Stimulated activated CD8-positive, alpha-beta memory T cell treated with anti-CD3 and anti-CD28 coated beads, Interleukin-15, amount 100 ng/mL, for 1 hour (primary cell): ENCODE results near the gene LRP1B.

ENCODE experiments used
- DNase-seq: peaks from one replicate; pipeline ENCODE4 v3.0.0-alpha.2; 2020; ENCODE audit warnings: low read depth

The LRP1B gene

GRCh38 chr2:141579071-141579470 lies 551.7 kb downstream of the LRP1B start:
- DNase-seq, result no peak

GRCh38 chr2:141570474-141571131 lies 560.2 kb downstream of the LRP1B start:
- DNase-seq, result no peak

DNA sequence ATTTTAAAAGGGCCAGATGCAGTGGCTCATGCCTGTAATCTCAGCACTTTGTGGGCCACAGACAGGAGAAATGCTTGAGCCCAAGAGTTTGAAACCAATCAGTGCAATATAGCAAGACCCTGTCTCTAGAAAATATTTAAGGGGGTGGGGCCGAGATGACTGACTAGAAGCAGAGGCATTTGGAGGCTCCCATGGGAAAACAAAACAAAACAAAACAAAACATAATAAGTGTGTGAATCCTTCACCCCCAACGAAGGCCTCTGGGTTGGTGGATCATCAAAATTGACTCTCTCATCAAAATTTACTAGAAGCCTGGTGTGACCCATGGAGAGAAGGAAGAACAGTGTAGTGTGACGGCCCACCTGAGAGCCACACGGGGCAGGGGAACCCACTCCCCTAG lies 560.9 kb downstream of the LRP1B start:
- no peak for DNase-seq

DNA sequence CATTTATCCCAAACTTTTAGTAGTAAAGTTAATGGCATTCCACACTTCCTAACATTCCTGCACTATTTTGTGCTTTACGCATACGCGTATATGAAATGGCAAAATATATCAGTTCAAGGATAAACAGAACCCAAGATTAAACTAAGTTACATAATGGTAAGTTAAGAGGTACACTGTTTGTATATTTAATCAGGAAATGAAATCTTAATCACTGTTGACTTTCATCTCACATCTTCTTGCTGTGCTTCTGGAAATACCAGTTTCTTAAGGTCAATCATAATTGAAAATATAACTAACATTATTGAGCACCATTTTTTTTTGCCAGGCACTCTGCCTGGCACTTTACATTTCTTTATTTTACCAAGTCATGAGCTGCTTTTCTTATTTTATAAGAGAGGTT lies 565.2 kb downstream of the LRP1B start:
- DNase-seq, result no peak

DNA sequence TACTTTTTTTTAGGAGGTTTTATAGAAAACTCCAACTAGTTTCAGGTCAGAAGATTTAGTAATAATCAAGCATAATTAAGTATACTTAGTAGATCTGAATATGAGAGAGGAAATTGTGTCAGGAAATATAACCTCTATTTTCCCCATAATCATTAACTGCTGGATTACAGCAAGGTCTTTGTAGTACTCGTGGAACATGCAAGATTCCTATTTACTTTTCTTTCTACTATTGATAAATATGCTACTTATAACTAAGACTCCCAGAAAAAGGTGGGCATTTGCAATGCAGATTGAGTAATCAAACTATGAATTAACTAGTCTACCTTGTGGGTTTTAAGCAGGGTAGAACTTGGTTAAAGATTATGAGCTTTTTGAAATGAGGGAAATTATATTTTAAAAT lies 570.1 kb downstream of the LRP1B start:
- no peak for DNase-seq

DNA sequence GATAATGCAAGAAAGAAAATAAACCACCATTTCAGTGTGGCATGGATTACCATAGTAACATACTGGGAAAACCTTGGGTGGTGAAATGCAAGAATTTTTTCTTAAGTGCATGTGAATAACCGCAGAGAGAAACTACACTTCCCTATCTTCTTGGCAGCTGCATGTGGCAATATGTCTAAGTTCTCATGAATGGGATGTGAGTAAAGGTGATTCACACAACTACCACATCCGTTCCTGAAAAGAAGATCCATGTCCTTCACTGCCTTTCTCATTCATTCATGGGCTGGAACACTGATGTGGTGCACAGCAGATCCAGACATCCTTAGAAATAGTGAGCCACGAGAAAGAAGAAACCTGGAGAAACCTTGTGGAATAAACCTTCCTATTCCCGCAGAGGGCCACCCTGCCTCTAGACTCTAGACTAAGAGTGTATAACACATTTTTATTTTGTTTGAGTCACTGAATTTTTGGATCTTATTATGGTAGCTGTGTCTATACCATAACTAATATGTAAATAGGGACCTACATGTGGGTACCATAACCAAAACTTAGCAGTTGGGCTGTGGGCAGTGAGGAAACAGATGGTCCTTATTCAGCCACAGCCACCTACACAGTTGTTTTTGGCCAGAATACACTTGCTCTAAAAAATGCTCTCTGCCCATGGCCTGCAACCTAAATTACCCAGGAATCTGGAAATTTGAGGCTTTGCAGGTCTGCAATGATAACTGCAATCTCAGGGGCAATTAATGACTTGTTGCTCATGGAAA lies 573.3 kb downstream of the LRP1B start:
- DNase-seq, result no peak

- DNase-seq, result no peak
These were observed 574.8 kb downstream of the LRP1B start for GRCh38 chr2:141555876-141556470.

DNA sequence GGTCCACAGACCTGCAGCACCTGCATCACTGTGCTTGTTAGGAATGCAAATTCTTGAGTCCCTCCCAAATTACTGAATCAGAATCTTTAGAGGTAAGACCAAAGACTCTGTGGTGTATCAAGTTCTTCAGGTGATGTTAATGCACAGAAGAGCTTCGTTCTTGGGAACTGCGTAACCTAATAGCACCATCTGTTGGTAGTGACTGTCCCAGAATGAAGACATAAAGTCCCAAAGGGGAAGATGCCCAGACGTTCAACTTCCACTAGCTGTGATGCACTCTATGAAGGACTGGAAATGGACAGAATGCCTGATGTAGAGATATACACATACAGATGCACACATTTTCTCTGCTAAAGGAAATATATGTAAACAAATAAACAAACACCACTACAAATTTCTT lies 576.0 kb downstream of the LRP1B start:
- DNase-seq, result no peak

- DNase-seq, result no peak
These were observed 596.0 kb downstream of the LRP1B start for GRCh38 chr2:141534666-141535362.

DNA sequence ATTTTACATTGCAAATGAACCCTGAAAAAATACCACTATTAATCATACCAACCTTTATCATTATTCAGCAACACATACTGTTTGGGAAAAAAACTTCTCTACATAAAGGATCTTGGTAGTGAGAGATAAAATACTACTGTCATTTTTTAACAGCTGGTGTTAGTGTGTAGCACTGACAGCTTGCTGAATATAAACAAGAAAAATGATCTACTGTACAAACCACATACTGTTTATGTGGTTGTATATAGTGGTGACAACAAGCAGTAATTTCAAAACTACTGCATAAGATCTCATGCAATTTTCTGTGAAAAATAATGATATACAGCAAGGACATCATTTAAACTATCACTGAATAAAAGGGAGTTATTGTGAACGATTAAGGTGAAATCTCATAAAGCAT lies 601.2 kb downstream of the LRP1B start:
- no peak for DNase-seq

DNA sequence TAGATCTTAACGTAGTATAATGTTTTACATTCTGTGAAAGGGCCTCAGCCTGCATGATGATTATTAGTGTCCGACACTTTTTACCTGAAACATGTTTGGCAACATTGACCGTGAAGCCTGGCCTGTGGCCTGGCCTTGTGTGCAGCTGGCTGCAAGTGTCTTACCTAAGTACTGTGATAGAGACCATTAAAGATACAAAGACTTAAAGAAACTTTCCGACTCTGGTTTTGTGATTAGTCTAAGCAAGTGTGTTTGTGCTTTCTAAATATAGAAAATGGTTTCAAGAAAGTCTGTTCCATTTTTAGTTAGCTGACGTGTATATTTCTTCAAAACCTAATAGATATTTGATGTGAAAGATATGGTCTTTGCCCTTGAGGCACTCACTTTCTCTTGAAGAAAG lies 601.8 kb downstream of the LRP1B start:
- no peak for DNase-seq

GRCh38 chr2:141526760-141527159 lies 604.1 kb downstream of the LRP1B start:
- no peak for DNase-seq

DNA sequence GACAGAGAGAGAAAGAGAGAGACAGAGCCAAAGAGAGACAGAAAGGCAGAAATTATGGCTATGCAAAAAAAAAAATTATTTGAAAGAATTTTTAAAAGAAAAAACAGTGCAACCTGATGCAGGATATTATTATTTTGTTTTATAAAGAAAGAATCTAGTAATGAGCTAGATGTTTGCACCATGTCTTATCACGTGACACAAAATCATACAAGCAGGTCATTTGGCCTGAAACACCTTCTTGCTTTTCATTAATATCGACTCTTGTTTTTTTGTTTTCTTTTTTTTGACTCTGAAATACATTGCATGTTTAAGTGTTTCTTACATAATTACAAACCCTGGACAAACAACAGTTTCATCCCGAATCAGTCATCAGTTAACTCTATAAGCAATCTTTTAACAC lies 606.0 kb downstream of the LRP1B start:
- no peak for DNase-seq

DNA sequence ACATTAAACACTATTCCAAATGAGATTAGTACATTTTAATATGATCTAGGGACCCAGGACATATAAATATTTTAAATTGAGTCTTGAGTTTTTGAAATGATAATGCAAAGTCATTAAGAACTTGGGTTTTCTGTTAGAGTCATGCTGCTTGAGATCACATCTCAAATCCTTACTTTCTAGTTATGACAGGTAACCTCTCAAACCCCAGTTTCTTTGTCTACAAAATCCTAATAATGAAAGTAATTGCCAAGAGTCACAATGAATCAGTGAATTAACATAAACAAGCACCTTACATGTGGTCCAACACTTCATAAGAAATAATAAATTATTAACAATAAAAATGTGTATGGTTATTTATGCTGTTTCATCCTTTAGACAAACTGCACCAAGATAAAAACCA lies 607.6 kb downstream of the LRP1B start:
- no peak for DNase-seq

- DNase-seq, result no peak
These were observed 608.1 kb downstream of the LRP1B start for GRCh38 chr2:141522702-141523101.

- DNase-seq, result no peak
These were observed 608.8 kb downstream of the LRP1B start for GRCh38 chr2:141522048-141522447.

- no peak for DNase-seq
These were observed 610.9 kb downstream of the LRP1B start for GRCh38 chr2:141519906-141520305.

DNA sequence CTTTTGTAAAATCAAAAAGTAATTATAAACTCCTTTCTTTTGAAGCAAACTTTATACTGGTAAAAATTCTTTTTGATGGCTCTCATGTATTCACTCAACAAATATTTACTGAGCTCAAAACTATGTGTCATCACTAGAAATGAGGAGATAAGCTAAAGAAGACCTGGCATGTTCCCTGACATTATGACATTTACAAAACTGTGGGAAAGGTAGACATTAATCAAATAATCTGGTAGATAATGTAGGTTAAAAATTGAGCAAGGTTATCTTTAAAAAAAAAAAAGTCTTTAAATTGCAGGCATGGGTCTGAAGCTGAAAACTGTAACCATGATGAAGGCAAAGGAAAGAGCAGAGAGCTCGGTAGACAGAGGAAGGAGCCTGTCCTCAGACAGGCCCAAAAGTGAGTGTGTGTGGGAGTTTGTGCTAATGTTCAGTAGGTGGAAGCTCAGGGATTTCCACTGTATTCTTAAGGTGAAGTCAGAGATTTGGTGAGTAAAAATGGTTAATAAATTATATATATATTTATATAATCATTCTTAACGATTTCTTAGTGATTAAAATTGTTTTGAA lies 612.9 kb downstream of the LRP1B start:
- no peak for DNase-seq

- DNase-seq, result no peak
These were observed 613.5 kb downstream of the LRP1B start for GRCh38 chr2:141517180-141517851.

DNA sequence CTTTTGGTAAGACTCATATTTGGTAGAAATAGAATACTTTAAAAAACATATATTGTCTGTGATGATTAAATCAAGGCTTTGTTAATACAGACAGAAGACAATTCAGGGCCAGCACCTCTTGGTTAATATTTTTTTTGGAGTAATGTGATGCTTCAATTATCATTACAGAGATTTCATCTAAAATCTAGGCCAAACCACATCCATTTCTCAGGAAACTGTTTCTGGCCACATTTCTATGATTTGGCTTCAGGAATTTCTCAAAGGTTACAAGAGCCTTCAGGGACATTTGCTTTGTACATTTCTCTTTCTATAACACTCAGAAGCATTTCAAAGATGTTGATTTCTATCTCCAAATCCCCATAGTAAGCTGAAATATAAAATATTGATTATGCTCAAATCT lies 614.9 kb downstream of the LRP1B start:
- DNase-seq, result no peak

GRCh38 chr2:141513853-141514252 lies 617.0 kb downstream of the LRP1B start:
- DNase-seq, result no peak
